HG02759 (cell line): Measurements from ENCODE around the gene RANBP2.
A peak's percentile ranks its signal among the peaks of the same experiment; 100 is the strongest.

ENCODE experiments used
- ATAC-seq: cut with Tn5 transposase; IDR thresholded peaks from one replicate; pipeline ENCODE4 v1.9.1; 2021; ENCODE audit warnings: mild to moderate bottlenecking, moderate library complexity; ENCODE audit not compliant: unreplicated experiment

Gene RANBP2

DNA sequence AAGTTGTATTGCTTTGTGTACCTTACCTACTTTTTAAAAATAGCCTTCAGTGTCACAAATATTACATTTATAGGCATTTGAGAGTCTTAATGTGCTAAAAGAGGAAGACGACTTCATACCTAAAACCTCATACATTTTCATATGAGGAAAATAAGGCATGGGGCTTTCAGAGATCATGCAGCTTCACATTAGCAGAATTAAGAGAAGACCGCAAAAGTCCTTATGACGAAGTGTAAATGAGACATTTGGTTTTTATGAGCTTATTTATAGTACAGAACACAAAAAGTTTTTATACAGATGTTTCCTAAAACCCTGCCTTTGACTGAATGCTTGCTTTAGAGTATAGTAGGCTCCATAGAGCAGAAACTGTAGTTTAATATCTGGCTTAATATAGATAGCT is 57.2 kb downstream of the RANBP2 start:
- ATAC-seq, result peak; percentile 87

DNA sequence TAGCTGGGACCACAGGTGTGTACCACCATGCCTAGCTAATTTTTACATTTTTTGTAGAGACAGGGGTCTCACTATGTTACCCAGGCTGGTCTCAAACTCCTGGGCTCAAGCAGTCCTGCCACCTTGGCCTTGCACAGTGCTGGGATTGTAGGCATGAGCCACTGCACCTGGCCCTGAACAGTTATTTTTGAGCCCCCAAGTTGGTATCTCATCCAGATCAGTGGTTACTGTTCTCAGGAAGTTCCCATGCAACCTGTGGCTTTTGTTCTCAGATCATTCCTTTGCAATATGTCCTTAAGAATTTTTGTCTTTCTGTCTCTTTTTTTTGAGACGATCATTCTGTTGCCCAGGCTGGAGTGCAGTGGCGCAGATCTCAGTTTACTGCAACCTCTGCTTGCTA is 59.6 kb downstream of the RANBP2 start:
- ATAC-seq, result no peak

DNA sequence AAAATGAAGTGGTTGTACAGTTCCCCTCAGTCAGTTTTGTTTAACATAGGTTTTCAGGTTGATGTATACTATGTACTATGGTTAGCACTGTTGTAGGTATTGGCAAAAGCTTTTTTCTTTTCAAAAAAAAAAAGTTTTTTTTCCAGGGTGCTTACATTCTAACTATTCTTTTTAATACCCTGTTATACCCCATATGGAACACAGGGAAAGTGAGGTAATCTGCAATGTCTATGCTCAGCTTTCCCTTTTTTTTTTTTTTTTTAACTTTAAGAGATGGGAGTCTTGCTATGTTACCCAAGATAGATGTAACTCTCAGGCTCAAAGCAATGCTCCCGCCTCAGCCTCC is 66.7 kb downstream of the RANBP2 start:
- ATAC-seq, result no peak

DNA sequence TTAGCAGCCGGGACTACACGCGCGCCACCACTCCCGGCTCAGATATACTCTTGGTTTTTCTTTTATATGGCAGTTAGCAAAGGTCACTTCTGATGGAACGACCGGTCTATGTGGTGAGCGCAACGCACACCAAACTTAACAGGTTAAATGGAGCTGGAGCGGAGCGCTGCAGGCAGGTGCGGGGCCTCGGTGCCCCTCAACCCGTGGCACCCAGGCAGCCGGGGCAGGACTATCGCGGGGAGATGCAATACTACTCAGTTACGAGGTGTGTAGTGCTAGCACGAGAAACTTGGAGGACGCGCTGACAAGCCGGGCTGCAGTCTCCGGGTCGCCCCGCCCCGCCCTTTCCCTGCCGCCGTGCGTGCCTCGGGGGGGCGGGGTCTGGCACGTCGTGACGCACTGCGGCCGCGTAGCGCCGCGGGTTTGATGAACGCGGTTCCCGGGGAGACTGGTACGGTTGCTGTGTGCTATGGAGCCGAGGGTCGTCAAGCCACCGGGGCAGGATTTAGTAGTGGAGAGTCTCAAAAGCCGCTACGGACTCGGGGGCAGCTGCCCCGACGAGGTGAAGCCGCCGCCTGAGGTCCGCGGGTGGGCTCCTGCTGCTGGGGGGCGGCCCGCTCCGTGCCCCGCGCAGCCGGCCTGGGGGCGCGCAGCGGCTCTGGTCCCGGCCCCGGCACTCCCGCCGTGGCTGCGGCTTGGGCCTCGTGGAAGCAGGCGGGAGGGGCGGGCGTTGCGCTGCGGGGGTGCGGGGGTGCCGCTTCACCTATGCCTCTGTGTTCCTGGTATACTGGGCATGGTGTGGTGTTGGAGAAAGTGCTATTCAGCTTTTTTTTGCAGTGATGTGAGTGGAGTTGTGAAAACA is 67.3 kb downstream of the RANBP2 start, which contains the start of gene CCDC138:
Gene CCDC138 (plus strand): TSS at position 418 of the 862 bp plus-strand sequence. CDS start 52 bp downstream, at position 470.
- ATAC-seq, result peak; percentile 97

DNA sequence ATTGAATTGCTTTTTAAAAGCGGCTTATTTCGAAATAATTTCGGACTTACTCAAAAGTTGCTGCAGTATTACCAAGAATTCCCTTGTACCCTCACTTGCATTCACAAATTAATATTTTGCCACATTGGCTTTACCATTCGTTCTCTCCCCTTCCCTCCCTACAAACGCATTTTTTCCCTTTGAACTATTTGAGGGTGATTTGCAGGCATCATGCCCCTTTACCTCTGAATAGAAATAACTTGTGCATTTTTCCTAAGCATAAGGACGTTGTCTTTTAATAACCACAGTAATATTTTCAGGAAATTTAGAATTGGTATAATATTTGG is 67.9 kb downstream of the RANBP2 start:
- ATAC-seq, result no peak

DNA sequence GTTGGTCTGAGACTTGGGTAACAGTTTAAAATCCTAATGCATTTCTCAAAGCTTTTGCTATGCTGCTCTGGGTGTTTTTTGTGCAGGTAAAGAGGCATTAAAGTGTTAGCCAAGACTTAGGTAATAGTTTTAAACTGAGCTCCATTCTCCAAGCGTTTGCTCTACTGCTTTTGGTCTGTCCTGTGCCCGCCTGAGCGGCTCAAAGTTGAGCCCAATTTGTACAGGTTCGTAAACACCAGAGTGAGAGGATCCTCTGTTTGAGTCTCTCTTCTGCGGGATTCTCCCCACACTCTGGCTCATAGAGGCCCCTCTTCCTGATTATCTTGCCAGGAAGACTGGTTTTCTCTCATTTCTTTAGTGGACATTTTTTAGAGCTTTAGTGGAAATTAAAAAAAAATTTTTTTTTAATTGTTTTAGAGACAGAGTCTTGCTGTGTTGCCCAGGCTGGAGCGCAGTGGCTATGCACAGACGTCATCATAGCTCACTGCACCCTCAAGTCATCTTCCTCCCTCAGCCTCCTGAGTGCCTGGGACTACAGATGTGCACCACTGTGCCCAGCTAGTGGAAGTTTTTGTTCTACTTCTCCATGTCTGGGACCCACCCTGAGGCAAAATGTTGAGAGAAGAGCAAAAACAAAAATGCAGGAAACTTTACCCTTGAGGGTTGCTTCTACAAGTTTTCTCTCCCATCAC is 83.9 kb downstream of the RANBP2 start:
- no peak for ATAC-seq

DNA sequence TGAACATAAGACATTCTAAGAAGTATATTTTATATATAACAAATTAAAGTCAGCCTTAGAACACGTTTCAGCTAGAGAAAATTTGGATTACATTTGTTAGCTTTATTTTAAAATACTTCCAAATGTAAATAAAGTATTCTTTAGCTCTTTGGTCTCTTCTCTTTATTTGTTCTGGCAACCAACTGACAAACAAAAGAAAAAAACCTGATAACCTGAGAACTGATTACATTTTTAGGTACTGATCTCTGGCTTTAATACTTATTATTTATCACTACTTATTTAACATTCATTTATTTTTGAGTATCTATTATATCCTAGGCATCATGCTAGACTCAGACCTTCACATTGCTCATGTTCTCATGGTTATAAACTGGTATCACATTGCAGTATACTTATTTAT is 85.8 kb downstream of the RANBP2 start:
- ATAC-seq, result no peak

DNA sequence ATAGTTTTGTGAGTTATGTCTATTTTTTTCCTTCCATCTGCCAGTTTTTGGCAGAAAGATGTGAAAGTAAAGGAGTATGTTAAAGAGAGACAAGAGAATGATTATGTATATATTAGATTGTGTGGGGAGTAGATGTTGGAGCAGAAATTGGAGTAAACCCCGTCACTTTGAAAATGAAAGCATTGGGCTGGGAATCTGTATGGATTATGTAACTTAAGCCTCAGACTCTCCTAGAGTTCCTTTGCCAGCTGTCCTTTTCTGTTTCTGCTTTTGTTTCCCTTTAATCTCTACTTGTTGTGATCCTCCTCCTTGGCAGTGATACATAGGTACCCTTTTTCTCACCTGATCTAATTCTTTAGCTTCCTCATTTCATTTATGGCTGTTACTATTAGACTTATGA is 86.5 kb downstream of the RANBP2 start:
- ATAC-seq, result no peak

DNA sequence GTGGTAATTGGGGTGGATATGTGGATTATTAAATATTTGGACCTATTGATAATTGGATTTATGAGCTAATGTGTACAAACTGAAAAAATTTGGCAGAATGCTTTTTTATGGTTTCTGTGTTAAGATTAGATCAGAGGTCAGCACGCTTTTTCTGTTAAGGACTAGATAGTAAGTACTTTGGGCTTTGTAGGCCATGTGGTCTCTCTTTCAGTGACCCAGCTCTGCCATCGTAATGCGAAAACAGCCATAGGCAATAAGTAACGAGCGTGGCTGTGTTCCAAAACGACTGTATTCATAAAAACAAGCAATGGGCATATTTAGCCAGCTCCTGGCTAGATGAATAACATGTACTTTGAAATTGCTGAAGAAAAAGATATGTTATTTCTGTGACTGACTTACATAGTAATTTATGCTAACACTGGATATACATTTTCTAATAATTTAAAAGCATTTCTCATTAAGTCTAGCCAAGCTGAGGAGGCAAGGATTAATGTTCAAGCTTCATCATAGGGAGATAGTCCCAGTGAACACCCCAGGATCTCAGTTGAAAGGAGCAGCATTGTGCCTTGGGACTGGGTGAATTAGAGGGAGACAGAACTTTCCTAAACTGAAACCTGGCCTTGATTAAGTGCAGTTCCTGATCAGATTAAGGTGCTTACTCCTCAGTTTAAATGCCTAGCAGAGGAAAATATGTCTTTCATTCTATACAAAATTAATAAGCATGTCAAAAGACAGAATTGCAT is 87.3 kb downstream of the RANBP2 start:
- no peak for ATAC-seq

DNA sequence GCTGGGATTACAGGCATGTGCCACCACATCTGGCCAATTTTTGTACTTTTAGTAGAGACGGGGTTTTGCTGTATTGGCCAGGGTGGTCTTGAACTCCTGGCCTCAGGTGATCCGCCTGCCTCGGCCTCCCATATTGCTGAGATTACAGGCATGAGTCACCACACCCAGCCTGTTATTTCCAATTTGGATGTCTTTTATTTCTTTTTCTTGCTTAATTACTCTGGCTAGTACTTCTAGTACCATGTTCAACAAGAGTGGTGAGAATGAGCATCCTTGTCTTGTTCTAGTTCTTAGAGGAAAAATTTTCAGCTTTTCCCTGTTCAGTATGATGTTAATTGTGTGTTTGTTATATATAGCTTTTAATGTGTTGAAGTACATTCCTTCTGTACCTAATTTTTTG is 90.7 kb downstream of the RANBP2 start:
- ATAC-seq, result no peak

DNA sequence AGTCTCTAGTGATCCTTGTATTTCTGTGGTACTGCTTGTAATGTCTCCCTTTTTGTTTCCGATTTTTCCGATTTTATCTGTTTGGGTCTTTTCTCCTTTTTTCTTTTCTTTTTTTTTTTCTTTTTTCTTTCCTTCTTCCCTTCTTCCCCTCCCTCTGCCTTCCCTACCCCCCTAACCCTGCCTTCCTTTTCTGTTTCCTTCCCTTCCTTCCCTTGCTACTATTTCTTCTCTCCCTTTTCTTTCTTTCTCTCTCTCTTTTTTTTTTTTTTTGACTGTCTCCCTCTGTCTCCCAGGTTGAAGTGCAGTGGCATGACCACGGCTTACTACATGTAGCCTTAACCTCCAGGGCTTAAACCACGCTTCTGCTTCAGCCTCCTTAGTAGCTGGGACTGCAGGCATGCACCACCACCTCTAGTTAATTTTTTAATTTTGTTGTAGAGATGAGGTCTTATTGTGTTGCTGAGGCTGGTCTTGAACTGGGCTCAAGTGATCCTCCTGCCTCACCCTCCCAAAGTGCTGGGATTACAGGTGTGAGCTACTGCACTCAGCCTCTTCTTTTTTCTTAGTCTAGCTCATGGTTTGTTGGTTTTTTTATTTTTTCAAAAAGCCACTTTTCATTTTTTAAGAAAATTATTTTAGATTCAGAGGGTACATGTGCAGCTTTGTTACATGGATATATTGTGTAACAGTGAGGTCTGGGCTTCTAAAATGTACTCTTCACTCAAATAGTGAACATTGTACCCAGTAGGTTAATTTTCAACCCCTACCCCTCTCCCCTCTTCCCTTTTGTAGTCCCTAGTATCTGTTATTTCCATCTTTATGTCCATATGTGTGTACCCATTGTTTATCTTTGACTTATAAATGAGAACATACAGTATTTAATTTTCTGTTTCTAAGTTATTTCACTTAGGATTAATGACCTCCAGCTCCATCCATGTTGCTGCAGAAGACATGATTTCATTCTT is 92.0 kb downstream of the RANBP2 start:
- ATAC-seq, result no peak

DNA sequence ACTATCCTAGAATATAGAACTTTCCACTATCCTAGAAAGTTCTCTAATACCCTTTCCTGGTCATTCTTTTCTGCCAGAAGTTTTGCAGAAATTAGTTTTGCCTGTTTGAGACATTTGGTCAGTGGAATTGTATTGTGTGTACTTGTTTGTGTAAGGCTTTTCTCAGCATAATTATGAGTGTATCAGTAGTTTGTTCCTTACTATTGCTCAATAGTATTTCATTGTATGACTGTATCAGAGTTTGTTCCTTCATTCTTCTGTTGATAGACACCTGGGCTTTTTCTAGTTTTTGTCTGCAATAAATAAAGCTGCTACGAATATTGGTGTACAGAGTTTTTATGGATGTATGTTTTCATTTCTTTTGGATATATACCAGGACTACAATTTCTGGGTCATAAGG is 94.5 kb downstream of the RANBP2 start:
- no peak for ATAC-seq

DNA sequence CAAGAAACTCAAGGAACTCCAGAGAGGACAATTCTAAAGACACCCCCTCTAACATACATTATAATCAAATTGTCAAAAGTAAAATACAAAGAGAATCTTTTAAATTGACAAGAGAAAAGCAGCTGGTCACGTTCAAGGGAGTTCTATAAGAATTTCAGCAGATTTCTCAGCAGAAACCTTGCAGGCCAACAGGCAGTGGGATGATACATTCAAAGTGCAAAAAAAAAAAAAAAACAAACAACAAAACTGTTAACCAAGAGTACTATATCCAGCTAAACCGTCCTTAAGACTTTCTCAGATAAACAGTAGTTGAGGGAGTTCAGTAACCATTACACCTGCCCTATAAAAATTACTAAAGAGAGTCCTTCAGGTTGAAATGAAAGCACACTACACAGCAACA is 101.2 kb downstream of the RANBP2 start:
- ATAC-seq, result no peak

DNA sequence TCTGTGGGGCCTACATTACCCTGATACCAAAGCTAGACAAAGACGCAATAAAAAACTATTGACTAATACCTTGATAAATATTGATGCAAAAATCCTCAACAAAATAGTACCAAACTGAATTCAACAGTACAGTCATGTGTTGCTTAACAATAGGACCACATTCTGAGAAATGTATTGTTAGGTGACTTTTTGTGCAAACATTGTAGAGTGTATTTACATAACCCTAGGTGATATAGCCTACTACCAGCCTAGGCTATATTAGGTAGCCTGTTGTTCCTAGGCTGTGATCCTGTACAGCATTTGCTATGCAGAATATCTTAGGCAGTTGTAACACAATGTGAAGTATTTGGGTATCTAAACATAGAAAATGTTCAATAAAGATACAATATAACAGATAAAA is 104.0 kb downstream of the RANBP2 start:
- no peak for ATAC-seq

DNA sequence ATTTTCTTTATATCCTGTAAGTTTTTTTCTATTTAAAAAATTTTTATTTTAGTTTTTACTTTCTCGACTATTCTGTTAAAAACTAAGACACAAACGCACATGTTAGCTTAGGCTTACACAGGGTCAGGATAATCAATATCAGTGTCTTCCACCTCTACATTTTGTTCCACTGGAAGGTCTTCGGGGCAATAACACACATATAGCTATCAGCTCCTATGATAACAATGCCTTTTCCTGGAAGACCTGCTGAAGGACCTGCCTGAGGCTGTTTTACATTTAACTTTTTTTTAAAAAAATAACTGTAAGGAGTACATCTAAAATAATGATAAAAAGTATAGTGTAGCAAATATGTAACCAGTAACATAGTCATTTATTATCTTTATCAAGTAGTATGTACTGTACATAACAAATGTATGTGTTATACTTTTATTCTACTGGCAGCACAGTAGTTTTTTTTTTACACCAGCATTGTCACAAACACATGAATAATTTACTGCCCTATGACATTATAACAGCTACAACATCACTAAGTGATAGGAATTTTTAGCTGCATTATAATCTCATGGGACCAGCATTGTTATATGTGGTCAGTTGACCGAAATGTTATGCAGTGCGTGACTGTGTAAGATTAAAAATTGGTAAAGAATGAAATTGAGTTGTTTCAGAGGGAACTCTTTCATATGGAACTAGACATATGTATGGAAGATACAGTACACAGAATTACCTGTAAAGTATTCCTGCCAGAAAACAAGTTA is 105.2 kb downstream of the RANBP2 start:
- ATAC-seq, result no peak

DNA sequence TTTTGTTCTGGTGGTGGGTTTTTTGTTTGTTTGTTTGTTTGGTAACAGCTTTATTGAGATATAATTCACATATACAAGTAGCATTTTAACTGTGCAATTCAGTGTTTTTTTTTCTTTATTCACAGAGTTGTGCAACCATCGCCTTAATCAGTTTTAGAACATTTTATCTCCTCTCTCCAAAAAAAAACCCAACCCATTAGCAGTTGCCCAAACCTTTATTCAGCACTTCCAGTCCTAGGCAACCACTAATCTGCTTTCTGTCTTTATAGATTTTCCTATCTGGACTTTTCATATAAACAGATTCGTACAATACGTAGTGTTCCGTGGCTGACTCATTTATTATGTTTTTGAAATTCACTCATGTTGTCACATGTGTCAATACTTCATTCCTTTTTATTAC is 106.0 kb downstream of the RANBP2 start:
- no peak for ATAC-seq

DNA sequence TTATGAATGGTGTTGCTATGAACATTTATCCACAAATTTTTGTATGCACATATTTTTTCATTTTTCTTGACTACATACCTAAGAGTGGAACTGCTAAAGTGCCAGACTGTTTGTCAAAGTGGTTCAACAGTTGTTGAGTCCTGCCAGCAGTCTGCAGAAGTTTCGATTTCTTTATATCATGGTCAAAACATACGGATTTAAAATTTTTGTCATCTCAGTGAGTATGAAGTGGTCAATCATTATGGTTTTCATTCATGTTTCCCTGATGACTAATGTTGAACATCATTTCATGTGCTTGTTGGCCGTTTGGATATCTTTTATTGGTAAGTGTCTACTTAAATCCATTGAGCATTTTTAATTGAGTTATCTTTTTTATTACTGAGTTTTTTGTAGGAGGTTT is 106.5 kb downstream of the RANBP2 start:
- no peak for ATAC-seq

DNA sequence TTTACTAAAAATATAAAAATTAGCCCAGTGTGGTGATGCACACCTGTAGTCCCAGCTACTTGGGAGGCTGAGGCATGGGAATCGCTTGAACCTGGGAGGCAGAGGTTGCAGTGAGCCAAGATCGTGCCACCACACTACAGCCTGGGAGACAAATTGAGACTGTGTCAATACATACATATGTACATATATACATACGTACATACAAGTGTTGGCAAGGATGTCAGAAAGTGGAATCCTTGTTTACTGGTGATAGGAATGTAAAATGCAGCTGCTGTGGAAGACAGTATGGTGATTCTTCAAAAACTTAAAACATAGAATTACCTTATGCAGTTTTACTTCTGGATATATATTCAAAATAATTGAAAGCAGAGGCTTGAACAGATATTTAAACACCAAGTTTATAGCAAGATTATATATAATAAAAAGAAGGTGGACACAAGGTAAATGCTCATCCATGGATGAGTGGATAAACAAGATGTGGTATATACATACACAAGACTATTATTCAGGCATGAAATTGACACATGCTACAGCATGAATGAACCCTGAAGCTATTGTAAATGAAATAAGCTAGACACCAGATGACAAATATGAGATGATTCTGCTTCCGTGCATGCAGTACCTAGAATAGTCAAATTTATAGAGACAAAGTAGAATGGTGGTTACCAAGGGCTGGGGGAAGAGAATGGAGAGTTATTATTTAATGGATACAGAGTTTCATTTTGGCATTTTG is 110.5 kb downstream of the RANBP2 start:
- no peak for ATAC-seq

DNA sequence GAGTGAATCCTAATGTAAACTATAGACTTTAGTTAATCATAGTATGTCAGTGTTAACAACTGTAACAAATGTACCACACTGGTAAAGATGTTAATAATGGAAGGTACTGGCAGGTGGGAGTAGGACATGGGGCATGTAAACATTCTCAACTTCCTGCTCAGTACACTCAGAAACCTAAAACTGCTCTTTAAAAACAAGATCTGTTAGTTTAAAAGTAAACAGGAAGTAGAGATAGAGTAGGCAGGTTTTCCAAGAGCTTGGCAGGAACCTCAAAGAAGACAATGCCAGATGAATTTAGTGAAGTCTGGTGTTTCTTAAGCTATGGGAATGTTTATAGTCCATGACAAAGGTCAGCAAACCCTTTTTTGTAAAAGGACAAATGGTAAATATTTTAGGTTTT is 113.9 kb downstream of the RANBP2 start:
- ATAC-seq, result no peak
